ENCODE measurements around the gene CCDC47.
"Not testable (repeated sequence)": the region's sequence is repeated elsewhere in the genome, so short reads cannot be mapped to it uniquely, and the experiment has no call there.

The CCDC47 gene

GRCh38 chr17:63780928-63781327 lies 7.5 kb upstream of the CCDC47 start:
- DNase-seq: no peak

GRCh38 chr17:63780507-63780906 lies 7.1 kb upstream of the CCDC47 start:
- no peak for DNase-seq

- DNase-seq: no peak
Measured at GRCh38 chr17:63775420-63775819, 2.0 kb upstream of the CCDC47 start.

GRCh38 chr17:63774969-63775265 lies 1.5 kb upstream of the CCDC47 start:
- peak; percentile 2 for DNase-seq

GRCh38 chr17:63774141-63774968 lies 958 bp upstream of the CCDC47 start, which contains the start of gene DDX42:
Gene DDX42, plus strand, starts transcription at chr17:63774170. Its CDS starts 12,880 bp downstream, at chr17:63787050.
- no peak for DNase-seq

GRCh38 chr17:63772801-63773271 lies 561 bp downstream of the CCDC47 start:
- DNase-seq: no peak

- DNase-seq: no peak
Measured at GRCh38 chr17:63768433-63768832, 5.0 kb downstream of the CCDC47 start.

- DNase-seq: no peak
Measured at GRCh38 chr17:63766754-63767153, 6.6 kb downstream of the CCDC47 start.

GRCh38 chr17:63764716-63765115 lies 8.7 kb downstream of the CCDC47 start:
- no peak for DNase-seq

- no peak for DNase-seq
Measured at GRCh38 chr17:63762161-63763078, 11.0 kb downstream of the CCDC47 start.

- DNase-seq: no peak
Measured at GRCh38 chr17:63760771-63761539, 12.4 kb downstream of the CCDC47 start.

GRCh38 chr17:63758428-63758827 lies 15.0 kb downstream of the CCDC47 start:
- DNase-seq: no peak

GRCh38 chr17:63754046-63754445 lies 19.4 kb downstream of the CCDC47 start:
- DNase-seq: no peak

- DNase-seq: no peak
Measured at GRCh38 chr17:63753215-63753614, 20.2 kb downstream of the CCDC47 start.

GRCh38 chr17:63752707-63753106 lies 20.7 kb downstream of the CCDC47 start:
- DNase-seq: no peak

GRCh38 chr17:63751806-63752205 lies 21.6 kb downstream of the CCDC47 start:
- DNase-seq: peak; percentile 25

GRCh38 chr17:63741408-63742173 lies 31.8 kb downstream of the CCDC47 start, which contains the start of gene STRADA:
Gene STRADA, minus strand, starts transcription at chr17:63741799. Its CDS starts 13,430 bp downstream, at chr17:63728369.
- peak; percentile 98 for DNase-seq

GRCh38 chr17:63741143-63741407 lies 32.3 kb downstream of the CCDC47 start:
- no peak for DNase-seq

- DNase-seq: no peak
Measured at GRCh38 chr17:63740464-63741142, 32.8 kb downstream of the CCDC47 start.

GRCh38 chr17:63735691-63736090 lies 37.7 kb downstream of the CCDC47 start:
- no peak for DNase-seq

- DNase-seq: no peak
Measured at GRCh38 chr17:63722403-63722802, 51.0 kb downstream of the CCDC47 start.

- not testable (repeated sequence) for DNase-seq
Measured at GRCh38 chr17:63720194-63720593, 53.2 kb downstream of the CCDC47 start.

Measured in central memory CD4-positive, alpha-beta T cell (primary cell).